ENCODE data around the gene FNDC4. TPM values are rescaled to one million over a fixed set of nuclear protein-coding genes. Genes with fewer than 3 reads are reported as not detected.

Gene FNDC4
- total RNA-seq, 4 donors from 2014 or later: 2.6 to 9.1 (median 5.0) TPM

GRCh38 chr2:27489498-27490397 lies 5.3 kb downstream of the FNDC4 start, which contains the start of gene IFT172:
TSS of gene IFT172 (minus strand) at chr2:27489743. CDS start at chr2:27489653, 90 bp downstream.
- peak; percentile 99 to 100 for DNase-seq (ENCODE audit: low spot score in 2 of 2)
- intact Hi-C loops (cut with DNase I; ENCODE audit: low total_unique reads): no loop called here
- TF ChIP-seq CTCF (IDR thresholded peaks at IDR 0.05): no peak
- TF ChIP-seq POLR2A (IDR thresholded peaks at IDR 0.05): no peak
- no peak within 1 kb of the TSS for H3K4me3 ChIP-seq (ENCODE audit: low read depth, poor library complexity, severe bottlenecking)
- 6 to 8% methylated on average over 39 to 43 of the region's 43 CpGs for WGBS, 2 donors

DNA sequence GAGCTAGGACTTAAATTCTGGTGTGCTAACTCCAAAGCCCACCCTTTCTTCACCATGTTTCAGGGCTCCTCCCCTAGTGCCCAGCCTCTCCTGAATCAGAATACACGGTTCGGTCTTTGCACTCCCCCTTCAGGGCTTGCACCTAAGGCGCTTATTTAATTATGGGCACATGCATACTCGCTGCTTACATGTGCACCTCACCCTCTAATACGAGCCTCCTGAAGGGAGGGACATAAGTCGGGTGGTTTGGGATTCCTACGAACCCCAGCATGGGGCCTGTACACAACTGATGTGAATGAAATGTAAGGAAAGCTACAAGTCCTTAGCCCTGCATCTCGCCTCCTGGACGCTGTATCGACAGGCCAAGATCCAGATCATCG lies 5.9 kb downstream of the FNDC4 start:
- intact Hi-C loops (cut with DNase I; ENCODE audit: low total_unique reads): no loop called here
- DNase-seq (ENCODE audit: low spot score in 2 of 2): no peak
- 0 to 7% methylated on average over 11 of the region's 11 CpGs for WGBS, 2 donors
- no peak for TF ChIP-seq CTCF (IDR thresholded peaks at IDR 0.05)
- TF ChIP-seq POLR2A (IDR thresholded peaks at IDR 0.05): no peak
- no peak overlapping the region for H3K4me3 ChIP-seq (ENCODE audit: low read depth, poor library complexity, severe bottlenecking)

DNA sequence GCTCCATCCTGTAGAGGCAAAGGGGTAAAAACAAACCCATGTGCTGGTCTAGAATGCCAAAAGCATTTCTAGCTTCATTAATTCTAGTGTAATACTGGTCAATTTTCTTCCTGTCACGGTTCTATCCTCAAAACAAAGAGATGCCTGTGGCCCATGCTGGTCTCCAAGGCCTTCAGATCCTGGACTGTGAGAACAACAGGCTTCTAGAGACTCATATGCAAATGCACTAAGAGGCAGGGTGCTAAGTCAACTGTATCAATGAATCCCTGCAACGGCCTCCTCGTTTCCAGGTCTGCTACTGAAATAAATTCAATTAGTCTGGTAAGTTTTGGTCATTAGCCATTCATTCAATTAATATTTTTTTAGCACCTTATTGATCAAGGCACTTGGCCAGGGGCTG lies 9.5 kb downstream of the FNDC4 start:
- H3K4me3 ChIP-seq (ENCODE audit: low read depth, poor library complexity, severe bottlenecking): no peak overlapping the region
- TF ChIP-seq POLR2A (IDR thresholded peaks at IDR 0.05) (no peak), CTCF (IDR thresholded peaks at IDR 0.05) (no peak)
- intact Hi-C loops (cut with DNase I; ENCODE audit: low total_unique reads): no loop called here
- 64 to 70% methylated on average over 3 of the region's 3 CpGs for WGBS, 2 donors
- DNase-seq (ENCODE audit: low spot score in 2 of 2): no peak

DNA sequence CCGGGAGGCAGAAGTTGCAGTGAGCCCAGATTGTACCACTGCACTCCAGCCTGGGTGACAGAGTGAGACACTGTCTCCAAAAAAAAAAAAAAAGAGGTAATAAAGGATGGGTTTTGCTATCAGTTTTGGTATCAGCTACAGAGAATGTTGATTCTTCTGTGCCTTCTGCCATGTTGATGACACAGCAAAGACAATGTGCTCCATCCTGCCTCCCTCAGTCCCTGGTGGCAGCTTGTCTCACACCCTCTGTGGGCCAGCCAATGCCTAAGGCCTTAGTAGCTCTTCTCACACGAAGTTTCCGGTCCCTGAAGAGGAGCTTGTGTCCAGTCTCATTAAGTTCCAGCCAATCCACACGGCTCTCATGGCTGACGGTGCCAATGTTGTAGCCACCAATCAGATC lies 23.0 kb downstream of the FNDC4 start:
- no peak for DNase-seq (ENCODE audit: low spot score in 2 of 2)
- TF ChIP-seq POLR2A (IDR thresholded peaks at IDR 0.05): no peak
- no peak for TF ChIP-seq CTCF (IDR thresholded peaks at IDR 0.05)
- 89 to 95% methylated on average over 5 of the region's 5 CpGs for WGBS, 2 donors
- intact Hi-C loops (cut with DNase I; ENCODE audit: low total_unique reads): no loop called here
- H3K4me3 ChIP-seq (ENCODE audit: low read depth, poor library complexity, severe bottlenecking): no peak overlapping the region

DNA sequence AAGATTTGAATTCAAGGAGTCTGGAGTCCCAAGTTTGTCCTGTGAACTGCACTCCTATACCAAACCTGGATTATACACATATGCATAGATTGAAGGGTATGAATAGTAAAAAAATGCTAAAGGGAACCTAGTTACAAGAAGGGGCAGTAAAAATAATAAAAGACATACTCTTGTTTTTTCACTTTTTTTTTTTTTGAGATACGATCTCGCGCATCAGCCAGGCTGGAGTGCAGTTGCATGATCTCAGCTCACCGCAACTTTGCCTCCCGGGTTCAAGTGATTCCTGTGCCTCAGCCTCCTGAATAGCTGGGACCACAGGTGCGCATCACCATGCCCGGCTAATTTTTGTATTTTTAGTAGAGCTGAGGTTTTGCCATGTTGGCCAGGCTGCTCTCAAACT lies 30.6 kb downstream of the FNDC4 start:
- TF ChIP-seq CTCF (IDR thresholded peaks at IDR 0.05) (no peak), POLR2A (IDR thresholded peaks at IDR 0.05) (no peak)
- intact Hi-C loops (cut with DNase I; ENCODE audit: low total_unique reads): no loop called here
- H3K4me3 ChIP-seq (ENCODE audit: low read depth, poor library complexity, severe bottlenecking): no peak overlapping the region
- no peak for DNase-seq (ENCODE audit: low spot score in 2 of 2)
- WGBS, 2 donors: 97 to 98% methylated on average over 7 of the region's 7 CpGs
